ACC112 (cell line): ENCODE data around the gene TLR6.
A peak's percentile ranks its signal among the peaks of the same experiment; 100 is the strongest.

ENCODE experiments used
- H2AFZ ChIP-seq: fragments of 200-600 bp; sonication (generic); one replicate; pipeline ENCODE4 v1.6.0; 2017; ENCODE audit warnings: antibody characterized with exemption, low read length; ENCODE audit not compliant: unreplicated experiment
- H3K27ac ChIP-seq: fragments of 200-600 bp; sonication (generic); 2 replicates; pipeline ENCODE4 v1.5.1; 2014; ENCODE audit warnings: low read depth, mild to moderate bottlenecking, antibody characterized with exemption, low read length, moderate library complexity
- H3K27me3 ChIP-seq: fragments of 200-600 bp; sonication (generic); 2 replicates; pipeline ENCODE4 v1.6.1; 2014; ENCODE audit warnings: mild to moderate bottlenecking, antibody characterized with exemption, low read length, moderate library complexity, mixed read lengths; ENCODE audit not compliant: insufficient read depth
- H3K36me3 ChIP-seq: fragments of 200-600 bp; sonication (generic); 2 replicates; pipeline ENCODE4 v1.6.1; 2016; ENCODE audit warnings: mild to moderate bottlenecking, antibody characterized with exemption, low read length, moderate library complexity, mixed read lengths; ENCODE audit not compliant: insufficient read depth
- H3K4me1 ChIP-seq: fragments of 200-600 bp; sonication (generic); one replicate; pipeline ENCODE4 v1.6.1; 2016; ENCODE audit warnings: low read length, mixed read lengths; ENCODE audit not compliant: insufficient read depth, unreplicated experiment, control insufficient read depth
- H3K4me3 ChIP-seq: fragments of 200-600 bp; sonication (generic); 2 replicates; pipeline ENCODE4 v1.5.1; 2014; ENCODE audit warnings: mild to moderate bottlenecking, low read depth, low read length
- H3K79me2 ChIP-seq: fragments of 200-600 bp; sonication (generic); one replicate; pipeline ENCODE4 v1.6.0; 2016; ENCODE audit warnings: low read length; ENCODE audit not compliant: control insufficient read depth, unreplicated experiment, insufficient read depth

Gene TLR6, protein sequence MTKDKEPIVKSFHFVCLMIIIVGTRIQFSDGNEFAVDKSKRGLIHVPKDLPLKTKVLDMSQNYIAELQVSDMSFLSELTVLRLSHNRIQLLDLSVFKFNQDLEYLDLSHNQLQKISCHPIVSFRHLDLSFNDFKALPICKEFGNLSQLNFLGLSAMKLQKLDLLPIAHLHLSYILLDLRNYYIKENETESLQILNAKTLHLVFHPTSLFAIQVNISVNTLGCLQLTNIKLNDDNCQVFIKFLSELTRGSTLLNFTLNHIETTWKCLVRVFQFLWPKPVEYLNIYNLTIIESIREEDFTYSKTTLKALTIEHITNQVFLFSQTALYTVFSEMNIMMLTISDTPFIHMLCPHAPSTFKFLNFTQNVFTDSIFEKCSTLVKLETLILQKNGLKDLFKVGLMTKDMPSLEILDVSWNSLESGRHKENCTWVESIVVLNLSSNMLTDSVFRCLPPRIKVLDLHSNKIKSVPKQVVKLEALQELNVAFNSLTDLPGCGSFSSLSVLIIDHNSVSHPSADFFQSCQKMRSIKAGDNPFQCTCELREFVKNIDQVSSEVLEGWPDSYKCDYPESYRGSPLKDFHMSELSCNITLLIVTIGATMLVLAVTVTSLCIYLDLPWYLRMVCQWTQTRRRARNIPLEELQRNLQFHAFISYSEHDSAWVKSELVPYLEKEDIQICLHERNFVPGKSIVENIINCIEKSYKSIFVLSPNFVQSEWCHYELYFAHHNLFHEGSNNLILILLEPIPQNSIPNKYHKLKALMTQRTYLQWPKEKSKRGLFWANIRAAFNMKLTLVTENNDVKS

GRCh38 chr4:38856524-38857337 lies at the start of gene TLR6:
TLR6 (minus strand) TSS chr4:38856817; CDS start chr4:38829473, 27,344 bp downstream.
- Histone ChIP-seq H3K27ac (peak within 1 kb of the TSS; percentile 83), H3K4me3 (peak within 1 kb of the TSS; percentile 76), H2AFZ (peak within 1 kb of the TSS; percentile 87), H3K4me1 (peaks cover 20% of the 10 kb centered on the region), H3K36me3 (no peaks in the 10 kb centered on the region), H3K79me2 (no peaks in the 10 kb centered on the region), H3K27me3 (no peaks in the 10 kb centered on the region)

GRCh38 chr4:38905652-38906385 lies 49.2 kb upstream of the TLR6 start:
- Histone ChIP-seq H3K36me3 (peaks cover 67% of the 10 kb centered on the region), H3K79me2 (peaks cover 2% of the 10 kb centered on the region), H3K4me1 (no peaks in the 10 kb centered on the region), H3K27me3 (no peaks in the 10 kb centered on the region), H2AFZ (no peak overlapping the region), H3K4me3 (no peak overlapping the region), H3K27ac (no peak overlapping the region)

DNA sequence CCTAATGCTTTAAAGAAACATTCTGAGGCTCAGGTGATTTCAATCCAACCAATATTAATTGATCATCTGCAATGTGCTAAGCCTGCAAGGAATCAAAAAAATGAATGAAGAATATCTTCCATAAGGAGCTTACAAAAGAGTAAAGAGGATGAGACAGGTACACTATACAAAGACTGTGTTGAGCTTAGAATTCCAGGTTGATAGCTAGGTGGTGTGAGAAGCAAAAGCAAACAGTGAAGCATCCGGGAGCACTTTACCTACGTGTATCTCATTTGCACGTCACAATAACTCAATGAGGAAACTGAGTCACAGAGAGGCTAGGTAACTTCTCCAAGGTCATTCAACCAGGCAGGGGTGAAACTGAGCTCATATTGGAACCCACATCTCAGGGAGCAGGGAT lies 48.1 kb upstream of the TLR6 start:
- Histone ChIP-seq H2AFZ (no peak overlapping the region), H3K36me3 (peaks cover 61% of the 10 kb centered on the region), H3K4me1 (no peaks in the 10 kb centered on the region), H3K27me3 (no peaks in the 10 kb centered on the region), H3K4me3 (no peak overlapping the region), H3K79me2 (peaks cover 2% of the 10 kb centered on the region), H3K27ac (no peak overlapping the region)

DNA sequence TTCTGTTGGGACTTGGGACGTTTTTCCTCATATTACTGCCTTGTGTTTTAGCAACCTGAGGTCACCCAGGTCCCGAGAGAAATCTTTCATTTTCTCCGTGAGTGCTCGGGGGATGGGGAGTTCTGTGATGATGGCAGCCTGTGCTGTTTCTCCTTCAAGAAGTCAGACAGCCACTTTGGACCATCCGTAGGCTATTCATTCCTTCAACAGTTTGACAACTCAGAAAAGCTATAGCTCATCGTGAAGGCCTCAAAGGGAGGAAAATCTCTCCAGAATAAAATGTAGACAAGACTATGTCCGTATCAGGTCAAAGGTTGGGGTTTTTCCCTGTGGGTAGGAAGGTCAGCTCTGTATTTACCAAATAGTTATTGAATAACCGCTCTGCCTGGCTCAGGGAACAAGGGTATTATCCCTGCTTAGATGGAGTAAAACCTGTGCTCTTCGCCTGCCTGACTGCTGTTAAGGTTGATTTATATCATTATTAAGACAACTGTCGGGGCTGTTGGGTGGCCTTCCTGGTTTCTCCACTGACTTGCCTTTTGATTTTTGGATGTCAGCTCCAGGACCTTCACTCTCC lies 47.6 kb upstream of the TLR6 start:
- Histone ChIP-seq H3K4me3 (no peak overlapping the region), H3K79me2 (peaks cover 2% of the 10 kb centered on the region), H3K27me3 (no peaks in the 10 kb centered on the region), H3K4me1 (no peaks in the 10 kb centered on the region), H2AFZ (no peak overlapping the region), H3K27ac (no peak overlapping the region), H3K36me3 (peaks cover 60% of the 10 kb centered on the region)

DNA sequence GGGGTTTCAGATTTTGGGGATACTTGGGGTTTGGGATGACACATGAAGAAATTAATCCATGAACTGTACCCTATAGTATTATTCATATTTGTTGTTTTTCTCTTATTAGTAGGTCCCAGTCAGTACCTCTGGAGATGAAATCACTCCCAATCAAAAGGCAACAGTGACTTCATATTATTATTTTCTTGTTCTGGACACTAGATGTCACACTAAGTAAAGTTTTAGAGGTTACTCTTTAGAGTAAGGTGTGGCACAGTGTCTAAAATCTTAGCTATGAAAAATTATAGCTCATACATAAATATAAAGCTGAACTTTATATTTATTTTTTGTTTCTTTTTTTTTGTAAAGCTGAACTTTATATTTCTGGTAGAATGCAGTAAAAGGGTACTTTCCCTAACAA lies 46.1 kb upstream of the TLR6 start:
- Histone ChIP-seq H3K27ac (no peak overlapping the region), H3K4me3 (no peak overlapping the region), H2AFZ (no peak overlapping the region), H3K4me1 (no peaks in the 10 kb centered on the region), H3K27me3 (no peaks in the 10 kb centered on the region), H3K36me3 (peaks cover 56% of the 10 kb centered on the region), H3K79me2 (peaks cover 10% of the 10 kb centered on the region)

DNA sequence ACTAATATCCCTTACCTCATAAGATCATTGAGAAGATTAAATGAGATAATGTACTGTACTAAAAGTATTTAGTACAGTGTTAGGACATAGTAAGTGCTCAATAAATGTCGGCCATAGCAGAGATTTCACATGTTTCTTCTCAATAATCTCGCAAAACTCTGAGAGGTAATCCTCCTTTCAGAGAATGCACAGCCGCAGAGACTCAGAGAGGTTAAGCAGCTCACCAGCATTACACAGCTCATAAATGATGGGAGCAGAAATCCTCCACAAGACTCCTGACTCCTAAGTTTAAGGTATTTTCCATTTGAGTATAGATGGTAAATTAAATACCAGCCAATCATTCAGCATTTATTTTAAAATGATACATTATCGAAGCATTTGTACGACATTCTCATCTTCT lies 45.6 kb upstream of the TLR6 start:
- no peaks in the 10 kb centered on the region for H3K27me3 ChIP-seq
- peaks cover 10% of the 10 kb centered on the region for H3K79me2 ChIP-seq
- no peaks in the 10 kb centered on the region for H3K4me1 ChIP-seq
- peaks cover 53% of the 10 kb centered on the region for H3K36me3 ChIP-seq
- H3K4me3 ChIP-seq, result no peak overlapping the region
- H2AFZ ChIP-seq, result no peak overlapping the region
- H3K27ac ChIP-seq, result no peak overlapping the region

DNA sequence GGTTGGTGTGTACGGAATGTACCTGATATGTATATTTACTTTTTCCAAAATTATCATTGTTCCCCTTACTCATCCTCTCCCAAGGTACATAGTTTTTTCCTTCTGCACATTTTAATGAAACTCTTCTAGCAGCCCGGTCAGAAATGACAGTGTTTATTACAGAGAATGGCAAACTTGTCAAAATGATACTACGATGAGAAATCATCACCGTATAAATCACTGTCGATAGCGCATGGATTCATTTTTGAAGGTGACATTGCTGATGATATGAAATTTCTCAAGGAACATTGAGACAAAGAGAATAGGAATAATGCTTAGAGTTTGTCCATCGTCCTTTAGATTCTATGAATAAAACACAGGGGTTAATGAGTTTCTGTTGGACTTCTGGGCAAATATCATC lies 41.6 kb upstream of the TLR6 start:
- Histone ChIP-seq H3K4me1 (peaks cover 5% of the 10 kb centered on the region), H3K4me3 (no peak overlapping the region), H3K36me3 (peaks cover 46% of the 10 kb centered on the region), H3K27ac (no peak overlapping the region), H3K27me3 (no peaks in the 10 kb centered on the region), H3K79me2 (peaks cover 12% of the 10 kb centered on the region), H2AFZ (no peak overlapping the region)

- H3K4me1 ChIP-seq, result peaks cover 5% of the 10 kb centered on the region
- no peak overlapping the region for H3K4me3 ChIP-seq
- peaks cover 18% of the 10 kb centered on the region for H3K79me2 ChIP-seq
Measured at GRCh38 chr4:38896940-38897339, 40.3 kb upstream of the TLR6 start.

DNA sequence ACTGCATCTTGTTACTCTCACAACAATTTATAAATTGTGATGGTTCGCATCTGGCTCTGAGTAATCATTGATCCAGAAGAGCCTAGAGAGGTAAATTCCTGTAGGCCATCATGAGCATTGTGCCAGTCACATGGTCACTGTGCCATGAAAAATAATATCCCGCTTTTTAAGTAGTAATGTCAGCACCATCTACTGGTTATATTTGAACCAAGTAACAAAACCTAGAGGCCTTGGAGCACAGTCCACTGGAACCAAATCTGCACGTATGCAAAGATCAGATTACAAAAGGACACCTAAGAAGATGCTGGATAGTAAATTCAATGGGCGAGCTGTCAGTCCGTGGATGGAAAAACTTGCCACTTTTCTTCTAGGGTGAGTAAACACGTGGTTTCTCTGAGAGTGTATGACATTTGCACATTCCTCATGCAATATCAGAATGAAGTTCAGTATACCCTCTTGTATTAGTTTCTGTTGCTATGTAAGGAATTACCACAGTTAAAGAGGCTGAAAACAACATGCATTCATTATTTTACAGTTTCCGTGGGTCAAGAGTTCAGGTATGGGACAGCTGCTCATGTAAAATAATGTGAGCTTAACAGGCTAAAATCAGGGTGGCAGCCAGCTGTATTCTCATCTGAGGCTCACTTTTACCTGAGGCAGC lies 37.8 kb upstream of the TLR6 start:
- H3K27me3 ChIP-seq, result no peaks in the 10 kb centered on the region
- peaks cover 20% of the 10 kb centered on the region for H3K4me1 ChIP-seq
- H3K79me2 ChIP-seq, result peaks cover 40% of the 10 kb centered on the region
- H3K27ac ChIP-seq, result no peak overlapping the region
- H3K4me3 ChIP-seq, result no peak overlapping the region
- H2AFZ ChIP-seq, result no peak overlapping the region
- H3K36me3 ChIP-seq, result peaks cover 64% of the 10 kb centered on the region

More at GRCh38 chr4:38896940-38897339, 40.3 kb upstream of the TLR6 start:
- H3K27ac ChIP-seq, result no peak overlapping the region
- H3K27me3 ChIP-seq, result no peaks in the 10 kb centered on the region
- no peak overlapping the region for H2AFZ ChIP-seq
- peaks cover 46% of the 10 kb centered on the region for H3K36me3 ChIP-seq
